Right cardiac atrium (tissue), 5 donors: ENCODE measurements around the gene MYH8. TPM values are rescaled to one million over a fixed set of nuclear protein-coding genes. Genes with fewer than 3 reads are reported as not detected.

ENCODE experiments used
- polyA plus RNA-seq: library from polyadenylated mRNA; stranded (reverse); fragments of 200-250 nt; gene quantifications from one replicate; pipeline ENCODE4 v1.2.3, GENCODE V29; 2013
- total RNA-seq, 4 donors: library from RNA; stranded (reverse); fragmentation: NEBNext Ultra II Directional; extraction: Animal tissue kit (Norgen Biotek cat#: 25700); gene quantifications; one replicate each; pipeline ENCODE4 v1.2.1, GENCODE V29; 2021
- donor health status: healthy with polysubstance abuse.
- donor health status: DM: no; HTN: yes; CAD: no.
- donor health status: DM: no; HTN: no; CAD: no.
- donor health status: DM: no; HTN: yes; CAD: no; lungs with severe emphysema.
- donor health status: DM: yes; HTN: yes; CAD: no.

The MYH8 gene
- total and polyA plus RNA-seq, 5 donors: not detected

Other genes with a start within 250 kb of the MYH8 start
- gene GAS7, start 223.3 kb downstream of the MYH8 start, total RNA-seq: 100 to 1,000 TPM in 3 of 4 donors, 10 to 100 TPM in 1; 68.1 to 200 (median 122) TPM
- 40.3 TPM for gene GAS7, start 223.3 kb downstream of the MYH8 start, polyA plus RNA-seq
- gene MYH13, start 48.9 kb downstream of the MYH8 start, total RNA-seq: not detected
- not detected for gene MYH13, start 48.9 kb downstream of the MYH8 start, polyA plus RNA-seq
- gene MYH4, start 47.6 kb upstream of the MYH8 start, total RNA-seq: under 1 TPM in 1 of 4 donors, not detected in 3; 0.03 TPM
- gene MYH4, start 47.6 kb upstream of the MYH8 start, polyA plus RNA-seq: not detected
- gene MYH1, start 96.6 kb upstream of the MYH8 start, total RNA-seq: under 1 TPM in 2 of 4 donors, not detected in 2; 0.06 to 0.25 TPM
- gene MYH1, start 96.6 kb upstream of the MYH8 start, polyA plus RNA-seq: not detected
- gene MYH2, start 127.7 kb upstream of the MYH8 start, total RNA-seq: under 1 TPM in 2 of 4 donors, not detected in 2; 0.68 to 0.76 TPM
- not detected for gene MYH2, start 127.7 kb upstream of the MYH8 start, polyA plus RNA-seq
- gene MYH3, start 235.4 kb upstream of the MYH8 start, total RNA-seq: under 1 TPM; 0.40 to 0.97 (median 0.66) TPM
- 0.45 TPM for gene MYH3, start 235.4 kb upstream of the MYH8 start, polyA plus RNA-seq